HL-60 (cell line): Measurements from ENCODE around the gene CLPX.

Experiments
- DNase-seq, 2 experiments: peaks; one replicate each; pipeline ENCODE4 v3.0.0-alpha.2; 2010 to 2020; ENCODE audit warnings: low read depth in 1 of 2, low spot score in 1 of 2
- H3K27ac ChIP-seq: fragments of 250-450 bp; sonication (Bioruptor Pico); replicated peaks from 2 replicates; pipeline ENCODE4 v1.5.1; 2020; ENCODE audit warnings: mild to moderate bottlenecking, moderate library complexity
- H3K27me3 ChIP-seq: fragments of 250-450 bp; sonication (Bioruptor Pico); 2 replicates; pipeline ENCODE4 v1.5.1; 2021; ENCODE audit warnings: mild to moderate bottlenecking, moderate library complexity; ENCODE audit not compliant: insufficient read depth, poor library complexity, severe bottlenecking
- H3K4me3 ChIP-seq: replicated peaks from 2 replicates; pipeline ENCODE4 v1.5.1; 2011; ENCODE audit warnings: mild to moderate bottlenecking, control low read depth, low read length; ENCODE audit not compliant: insufficient read depth
- CTCF ChIP-seq: IDR thresholded peaks from one replicate; pipeline ENCODE4 v1.5.1; 2011; ENCODE audit warnings: low read length, control low read depth, inconsistent platforms; ENCODE audit not compliant: insufficient read depth
- GABPA ChIP-seq: IDR thresholded peaks from 2 replicates; pipeline ENCODE4 v1.6.1; 2012; ENCODE audit warnings: low read depth
- POLR2AphosphoS5 ChIP-seq: IDR thresholded peaks from 2 replicates; pipeline ENCODE4 v1.6.1; 2012; ENCODE audit warnings: low read depth
- REST ChIP-seq: IDR thresholded peaks from 2 replicates; pipeline ENCODE4 v1.6.1; 2012; ENCODE audit warnings: low read depth; ENCODE audit not compliant: insufficient replicate concordance
- SPI1 ChIP-seq: IDR thresholded peaks from 2 replicates; pipeline ENCODE4 v1.6.1; 2012; ENCODE audit warnings: low read depth, mild to moderate bottlenecking, borderline replicate concordance

The CLPX gene

GRCh38 chr15:65196637-65197336 lies 11.6 kb upstream of the CLPX start:
- H3K27me3 ChIP-seq: no peaks in the 10 kb centered on the region
- H3K27ac ChIP-seq: no peak overlapping the region
- TF ChIP-seq GABPA (no peak), REST (no peak), CTCF (no peak), SPI1 (no peak), POLR2AphosphoS5 (no peak)
- H3K4me3 ChIP-seq: no peak overlapping the region
- DNase-seq: no peak

GRCh38 chr15:65195548-65195923 lies 10.4 kb upstream of the CLPX start:
- no peaks in the 10 kb centered on the region for H3K27me3 ChIP-seq
- no peak overlapping the region for H3K4me3 ChIP-seq
- no peak for TF ChIP-seq GABPA
- no peak for TF ChIP-seq SPI1
- no peak for TF ChIP-seq POLR2AphosphoS5
- no peak for TF ChIP-seq REST
- TF ChIP-seq CTCF: no peak
- H3K27ac ChIP-seq: no peak overlapping the region
- DNase-seq: no peak

GRCh38 chr15:65194826-65195547 lies 9.8 kb upstream of the CLPX start:
- DNase-seq: no peak
- Histone ChIP-seq H3K27me3 (no peaks in the 10 kb centered on the region), H3K27ac (no peak overlapping the region), H3K4me3 (no peak overlapping the region)
- no peak for TF ChIP-seq REST
